H9 (cell line): ENCODE data around the gene SF3B3. TPM values are rescaled to one million over a fixed set of nuclear protein-coding genes. Genes with fewer than 3 reads are reported as not detected.
A peak's percentile ranks its signal among the peaks of the same experiment; 100 is the strongest.
"Not testable (repeated sequence)": the region's sequence is repeated elsewhere in the genome, so short reads cannot be mapped to it uniquely, and the experiment has no call there.

Experiments
- DNase-seq: peaks from one replicate; pipeline ENCODE4 v3.0.0-alpha.2; 2017
- H2AFZ ChIP-seq: one replicate; pipeline ENCODE4 v1.6.1; 2013; ENCODE audit warnings: mild to moderate bottlenecking, low read length, control low read depth, moderate library complexity
- H2AK5ac ChIP-seq: 2 replicates; pipeline ENCODE4 v1.6.1; 2013; ENCODE audit warnings: low read length, control low read depth, mixed read lengths; ENCODE audit not compliant: insufficient read length
- H2BK120ac ChIP-seq: one replicate; pipeline ENCODE4 v1.6.1; 2013; ENCODE audit warnings: low read depth, mild to moderate bottlenecking, low read length, control low read depth, inconsistent platforms; ENCODE audit not compliant: poor library complexity, severe bottlenecking
- H2BK12ac ChIP-seq: 2 replicates; pipeline ENCODE4 v1.6.1; 2013; ENCODE audit warnings: low read length, control low read depth, mixed read lengths, low read depth; ENCODE audit not compliant: insufficient read length
- H2BK15ac ChIP-seq: 2 replicates; pipeline ENCODE4 v1.6.1; 2013; ENCODE audit warnings: low read depth, low read length, control low read depth
- H2BK20ac ChIP-seq: one replicate; pipeline ENCODE4 v1.6.1; 2013; ENCODE audit warnings: low read depth, mild to moderate bottlenecking, low read length, control low read depth, inconsistent platforms; ENCODE audit not compliant: poor library complexity, severe bottlenecking
- H2BK5ac ChIP-seq: 2 replicates; pipeline ENCODE4 v1.6.1; 2013; ENCODE audit warnings: low read length, control low read depth, mixed read lengths; ENCODE audit not compliant: insufficient read length
- H3K14ac ChIP-seq: 2 replicates; pipeline ENCODE4 v1.6.1; 2013; ENCODE audit warnings: low read length, control low read depth; ENCODE audit not compliant: insufficient read depth
- H3K18ac ChIP-seq: 2 replicates; pipeline ENCODE4 v1.6.1; 2013; ENCODE audit warnings: low read depth, mild to moderate bottlenecking, mixed read lengths, low read length, control low read depth; ENCODE audit not compliant: insufficient read length
- H3K23ac ChIP-seq: 2 replicates; pipeline ENCODE4 v1.6.1; 2013; ENCODE audit warnings: low read length, control low read depth, mixed read lengths, low read depth; ENCODE audit not compliant: insufficient read length
- H3K23me2 ChIP-seq: 2 replicates; pipeline ENCODE4 v1.6.1; 2013; ENCODE audit warnings: low read depth, mild to moderate bottlenecking, mixed read lengths, low read length, control low read depth; ENCODE audit not compliant: insufficient read length, poor library complexity, severe bottlenecking
- H3K27ac ChIP-seq: 2 replicates; pipeline ENCODE4 v1.5.1; 2013; ENCODE audit warnings: low read length, control low read depth, mixed read lengths, low read depth; ENCODE audit not compliant: insufficient read length
- H3K27me3 ChIP-seq: 2 replicates; pipeline ENCODE4 v1.6.1; 2013; ENCODE audit warnings: low read length, control low read depth, inconsistent platforms; ENCODE audit not compliant: insufficient read depth
- H3K4ac ChIP-seq: 2 replicates; pipeline ENCODE4 v1.6.1; 2013; ENCODE audit warnings: low read depth, mild to moderate bottlenecking, control low read depth, inconsistent platforms, low read length, moderate library complexity
- H3K4me1 ChIP-seq: 2 replicates; pipeline ENCODE4 v1.6.1; 2013; ENCODE audit warnings: low read length, control low read depth, inconsistent platforms; ENCODE audit not compliant: insufficient read depth
- H3K4me2 ChIP-seq: 2 replicates; pipeline ENCODE4 v1.6.1; 2013; ENCODE audit warnings: low read length, control low read depth, mixed read lengths; ENCODE audit not compliant: insufficient read length, insufficient read depth
- H3K56ac ChIP-seq: 2 replicates; pipeline ENCODE4 v1.6.1; 2013; ENCODE audit warnings: low read depth, mild to moderate bottlenecking, mixed read lengths, low read length, control low read depth; ENCODE audit not compliant: insufficient read length
- H3K79me1 ChIP-seq: 2 replicates; pipeline ENCODE4 v1.6.1; 2013; ENCODE audit warnings: low read depth, mild to moderate bottlenecking, moderate library complexity, low read length, control low read depth, inconsistent platforms; ENCODE audit not compliant: insufficient read depth, poor library complexity, severe bottlenecking
- H3K79me2 ChIP-seq: 2 replicates; pipeline ENCODE4 v1.6.1; 2013; ENCODE audit warnings: low read length, control low read depth, inconsistent platforms; ENCODE audit not compliant: insufficient read depth
- H3K9ac ChIP-seq: 2 replicates; pipeline ENCODE4 v1.6.1; 2013; ENCODE audit warnings: low read length, control low read depth, mixed read lengths; ENCODE audit not compliant: insufficient read length; ENCODE audit errors: extremely low read depth
- H3K9me3 ChIP-seq: one replicate; pipeline ENCODE4 v1.6.1; 2013; ENCODE audit warnings: low read depth, low read length, inconsistent platforms; ENCODE audit not compliant: control insufficient read depth
- H3T11ph ChIP-seq: one replicate; pipeline ENCODE4 v1.6.1; 2013; ENCODE audit warnings: mild to moderate bottlenecking, low read length, control low read depth, inconsistent platforms
- H4K20me1 ChIP-seq: one replicate; pipeline ENCODE4 v1.6.1; 2013; ENCODE audit not compliant: control insufficient read depth, insufficient read length, insufficient read depth
- H4K5ac ChIP-seq: 2 replicates; pipeline ENCODE4 v1.6.1; 2013; ENCODE audit warnings: low read depth, mild to moderate bottlenecking, mixed read lengths, low read length, control low read depth; ENCODE audit not compliant: insufficient read length
- H4K8ac ChIP-seq: replicated peaks from 2 replicates; pipeline ENCODE4 v1.6.1; 2013; ENCODE audit warnings: low read length, control low read depth, mixed read lengths, low read depth; ENCODE audit not compliant: insufficient read length
- H4K91ac ChIP-seq: 2 replicates; pipeline ENCODE4 v1.6.1; 2013; ENCODE audit warnings: low read depth, mild to moderate bottlenecking, moderate library complexity, mixed read lengths, low read length, control low read depth; ENCODE audit not compliant: insufficient read length
- H3K27ac Mint-ChIP-seq, 3 experiments: 2 replicates in 2 of 3; 3 replicates in 1 of 3; pipeline ENCODE4 v1.8.0; 2020 to 2021; ENCODE audit warnings: mixed read lengths in 3 of 3, mild to moderate bottlenecking in 1 of 3, moderate library complexity in 1 of 3
- H3K27me3 Mint-ChIP-seq: 2 replicates; pipeline ENCODE4 v1.8.0; 2021; ENCODE audit warnings: low read depth, mild to moderate bottlenecking, moderate library complexity, mixed read lengths
- H3K36me3 Mint-ChIP-seq, 3 experiments: 2 replicates in 2 of 3; 3 replicates in 1 of 3; pipeline ENCODE4 v1.8.0; 2020 to 2021; ENCODE audit warnings: low read depth in 3 of 3, mixed read lengths in 3 of 3; ENCODE audit not compliant: insufficient read depth in 1 of 3
- H3K4me1 Mint-ChIP-seq, 2 experiments: 2 replicates each; pipeline ENCODE4 v1.8.0; 2020; ENCODE audit warnings: mixed read lengths in 2 of 2
- H3K4me3 Mint-ChIP-seq, 2 experiments: 2 replicates in 1 of 2; 3 replicates in 1 of 2; pipeline ENCODE4 v1.8.0; 2020 to 2021; ENCODE audit warnings: mild to moderate bottlenecking in 2 of 2, mixed read lengths in 2 of 2, moderate library complexity in 1 of 2
- H3K9me3 Mint-ChIP-seq, 2 experiments: 2 replicates in 1 of 2; 3 replicates in 1 of 2; pipeline ENCODE4 v1.8.0; 2020; ENCODE audit warnings: mild to moderate bottlenecking in 2 of 2, mixed read lengths in 2 of 2, moderate library complexity in 1 of 2
- WGBS: extraction: QIAGEN DNeasy Blood & Tissue Kit; methylation state at CpG from one replicate; pipeline ENCODE4 v1.1.7; 2013; ENCODE audit warnings: missing lambda C conversion rate, low lambda C conversion rate, mixed read lengths; ENCODE audit not compliant: insufficient read length; ENCODE audit errors: extremely low coverage; 5-methylcytosine and 5-hydroxymethylcytosine counted together
- total RNA-seq: library from RNA; stranded (reverse); gene quantifications from 2 replicates; pipeline ENCODE4 v1.2.1, GENCODE V29; 2021
- TF ChIP-seq, protein P1 (sequence below): fragments of 200-600 bp; sonication (generic); conservative IDR thresholded peaks from 3 replicates; pipeline ENCODE4 v1.8.0; 2021; ENCODE audit warnings: antibody characterized with exemption, mild to moderate bottlenecking

Gene SF3B3
- total RNA-seq, 1 experiment from 2014 or later, result 493 TPM

DNA sequence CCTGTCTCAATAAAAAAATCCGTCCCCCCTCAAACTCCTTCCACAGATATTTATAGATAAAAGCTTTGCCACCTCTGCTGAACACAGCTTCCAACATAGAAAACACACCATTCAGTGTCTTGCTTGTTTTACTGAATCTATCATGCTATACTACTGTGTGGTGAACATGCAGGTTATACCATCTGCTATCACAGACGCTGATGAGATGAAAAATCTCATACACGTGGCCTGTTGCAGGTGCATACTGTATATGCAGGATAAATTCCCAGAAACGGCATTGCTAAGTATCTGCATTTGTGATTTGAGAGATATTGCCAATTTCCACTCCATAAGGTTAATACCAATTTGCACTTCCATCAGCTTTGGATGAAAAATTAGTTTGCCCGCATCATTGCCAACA is 92.3 kb downstream of the SF3B3 start:
- Mint-ChIP-seq H3K4me1 (peaks cover 45 to 47% of the 10 kb centered on the region in 2 experiments), H3K36me3 (peaks cover 29 to 65% (median 44%) of the 10 kb centered on the region in 3 experiments), H3K27ac (no peak overlapping the region), H3K27me3 (no peaks in the 10 kb centered on the region), H3K9me3 (no peaks in the 10 kb centered on the region), H3K4me3 (no peak overlapping the region)
- H2AFZ ChIP-seq, result no peak overlapping the region
- no peak overlapping the region for H3K23ac ChIP-seq
- H3K9me3 ChIP-seq, result no peaks in the 10 kb centered on the region
- no peak overlapping the region for H2BK15ac ChIP-seq
- no peak overlapping the region for H3T11ph ChIP-seq
- no peak overlapping the region for H3K9ac ChIP-seq
- H4K8ac ChIP-seq, result no peak overlapping the region
- H3K27me3 ChIP-seq, result no peaks in the 10 kb centered on the region
- H3K23me2 ChIP-seq, result no peaks in the 10 kb centered on the region
- H2BK5ac ChIP-seq, result no peak overlapping the region
- H2AK5ac ChIP-seq, result no peak overlapping the region
- H3K14ac ChIP-seq, result no peak overlapping the region
- H3K56ac ChIP-seq, result no peak overlapping the region
- H3K27ac ChIP-seq, result no peak overlapping the region
- no peak overlapping the region for H4K5ac ChIP-seq
- TF ChIP-seq, protein P1, sequence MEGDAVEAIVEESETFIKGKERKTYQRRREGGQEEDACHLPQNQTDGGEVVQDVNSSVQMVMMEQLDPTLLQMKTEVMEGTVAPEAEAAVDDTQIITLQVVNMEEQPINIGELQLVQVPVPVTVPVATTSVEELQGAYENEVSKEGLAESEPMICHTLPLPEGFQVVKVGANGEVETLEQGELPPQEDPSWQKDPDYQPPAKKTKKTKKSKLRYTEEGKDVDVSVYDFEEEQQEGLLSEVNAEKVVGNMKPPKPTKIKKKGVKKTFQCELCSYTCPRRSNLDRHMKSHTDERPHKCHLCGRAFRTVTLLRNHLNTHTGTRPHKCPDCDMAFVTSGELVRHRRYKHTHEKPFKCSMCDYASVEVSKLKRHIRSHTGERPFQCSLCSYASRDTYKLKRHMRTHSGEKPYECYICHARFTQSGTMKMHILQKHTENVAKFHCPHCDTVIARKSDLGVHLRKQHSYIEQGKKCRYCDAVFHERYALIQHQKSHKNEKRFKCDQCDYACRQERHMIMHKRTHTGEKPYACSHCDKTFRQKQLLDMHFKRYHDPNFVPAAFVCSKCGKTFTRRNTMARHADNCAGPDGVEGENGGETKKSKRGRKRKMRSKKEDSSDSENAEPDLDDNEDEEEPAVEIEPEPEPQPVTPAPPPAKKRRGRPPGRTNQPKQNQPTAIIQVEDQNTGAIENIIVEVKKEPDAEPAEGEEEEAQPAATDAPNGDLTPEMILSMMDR, result no peak
- H2BK12ac ChIP-seq, result no peak overlapping the region
- peaks cover 4% of the 10 kb centered on the region; the same call in 1 of the 2 replicates for H3K79me2 ChIP-seq
- no peak for DNase-seq
- no peak overlapping the region for H3K4ac ChIP-seq
- peak overlapping the region; percentile 56 for H3K4me2 ChIP-seq
- H2BK120ac ChIP-seq, result no peak overlapping the region
- no peak overlapping the region for H4K91ac ChIP-seq
- H2BK20ac ChIP-seq, result no peak overlapping the region
- no peaks in the 10 kb centered on the region; the same call in 1 of the 2 replicates for H3K4me1 ChIP-seq
- no peaks in the 10 kb centered on the region for H3K79me1 ChIP-seq
- no peaks in the 10 kb centered on the region for H4K20me1 ChIP-seq
- H3K18ac ChIP-seq, result no peak overlapping the region
- WGBS, result no CpG with 5 or more reads among the region's 5 CpGs

DNA sequence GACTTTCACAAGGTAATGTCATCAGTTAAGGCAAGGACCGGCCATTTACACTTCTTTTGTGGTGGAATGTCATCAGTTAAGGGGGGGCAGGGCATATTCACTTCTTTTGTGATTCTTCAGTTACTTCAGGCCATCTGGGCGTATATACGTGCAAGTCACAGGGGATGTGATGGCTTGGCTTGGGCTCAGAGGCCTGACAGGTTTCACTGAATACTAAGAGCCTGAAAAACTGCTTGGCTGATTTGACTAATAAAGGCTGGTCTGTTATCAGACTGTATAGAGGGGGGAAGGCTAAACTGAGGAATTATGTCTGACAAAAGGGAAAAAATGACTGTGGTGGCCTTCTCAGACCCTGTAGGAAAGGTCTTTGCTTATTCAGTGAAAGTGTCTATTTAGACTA is 98.2 kb downstream of the SF3B3 start:
- H3K79me2 ChIP-seq, H3K27me3 Mint-ChIP-seq, H3K9me3 ChIP-seq, H2BK12ac ChIP-seq, H3K23me2 ChIP-seq, H3K56ac ChIP-seq, H2BK120ac ChIP-seq, H3K23ac ChIP-seq, H3K27me3 ChIP-seq, H3K4ac ChIP-seq, H2AFZ ChIP-seq, H3K79me1 ChIP-seq, H3T11ph ChIP-seq, DNase-seq, H3K4me1 ChIP-seq, H2BK15ac ChIP-seq, H3K14ac ChIP-seq, H4K5ac ChIP-seq, H4K20me1 ChIP-seq, H4K91ac ChIP-seq, H2AK5ac ChIP-seq, H3K9ac ChIP-seq, H3K18ac ChIP-seq, H3K4me2 ChIP-seq, H4K8ac ChIP-seq, H3K27ac ChIP-seq, H2BK5ac ChIP-seq, H2BK20ac ChIP-seq: not testable (repeated sequence)
- Mint-ChIP-seq H3K4me3 (peak overlapping the region; percentile 87 to 99), H3K27ac (peak overlapping the region; percentile 49 to 89 (median 88); a peak in 6 of 7 replicates), H3K9me3 (peaks cover 17 to 22% of the 10 kb centered on the region in 2 experiments), H3K4me1 (peaks cover 73 to 74% of the 10 kb centered on the region in 2 experiments), H3K36me3 (peaks cover 27 to 45% (median 45%) of the 10 kb centered on the region in 3 experiments)
- WGBS, result no CpG with 5 or more reads among the region's 3 CpGs
